HG03439 (cell line): ENCODE measurements around the gene SLC5A11.

Experiments
- ATAC-seq: cut with Tn5 transposase; IDR thresholded peaks from one replicate; pipeline ENCODE4 v1.9.1; 2021; ENCODE audit warnings: mild to moderate bottlenecking, moderate library complexity; ENCODE audit not compliant: unreplicated experiment

Gene SLC5A11

DNA sequence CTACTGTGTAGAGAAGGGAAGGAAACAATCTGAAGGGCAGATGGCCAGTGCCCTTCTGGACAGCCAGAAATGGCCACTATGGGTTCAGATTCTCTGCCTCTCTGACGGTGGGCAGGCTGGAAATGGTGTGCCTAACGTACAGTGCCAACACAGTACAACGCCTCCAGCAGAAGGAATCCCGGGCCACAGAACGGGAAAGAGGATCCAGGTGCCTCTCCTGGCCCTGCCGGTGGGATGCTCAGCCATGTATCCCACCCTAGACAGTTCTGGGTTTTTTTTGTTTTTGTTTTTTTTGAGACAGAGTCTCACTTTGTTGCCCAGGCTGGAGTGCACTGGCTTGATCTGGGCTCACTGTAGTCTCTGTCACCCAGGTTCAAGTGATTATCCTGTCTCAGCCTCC lies 71.5 kb downstream of the SLC5A11 start:
- ATAC-seq: no peak

DNA sequence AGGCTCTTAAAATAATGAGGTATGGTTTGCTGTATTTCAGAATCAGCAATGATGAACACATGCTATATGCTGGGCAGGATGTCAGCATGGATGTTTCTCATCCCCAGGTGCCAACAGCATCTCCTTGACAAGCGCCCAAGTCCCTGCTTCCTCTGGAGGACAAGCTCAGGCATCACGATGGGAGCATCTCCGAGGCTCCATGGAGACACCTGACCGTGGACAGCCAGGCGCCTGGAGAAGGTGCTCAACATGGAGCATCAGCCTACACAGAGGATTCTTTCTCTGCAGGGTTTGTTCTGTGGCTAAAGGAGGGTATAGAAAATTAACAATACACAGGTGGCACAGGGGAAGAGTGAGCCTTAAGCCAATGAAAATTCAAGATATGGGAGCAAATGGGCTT lies 72.1 kb downstream of the SLC5A11 start:
- no peak for ATAC-seq

DNA sequence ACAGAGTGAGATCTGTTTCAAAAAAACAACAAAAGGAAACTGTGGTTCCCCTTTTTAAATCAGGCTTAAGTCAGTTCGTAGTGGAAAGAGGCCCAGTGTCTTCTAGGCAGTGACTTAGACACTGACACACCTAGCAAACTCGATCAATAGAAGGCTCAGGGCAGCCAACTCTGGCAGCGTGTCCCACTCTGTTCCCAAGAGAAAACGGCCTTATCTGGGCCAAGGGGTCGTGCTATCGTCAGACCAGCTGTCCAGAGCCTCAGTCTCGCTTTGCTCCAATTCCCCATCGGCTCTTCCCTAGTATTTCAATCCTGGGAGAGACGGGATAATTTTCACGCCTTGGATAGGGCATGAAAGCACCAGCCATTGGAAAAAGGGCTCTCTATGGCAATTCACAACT lies 72.9 kb downstream of the SLC5A11 start:
- no peak for ATAC-seq

DNA sequence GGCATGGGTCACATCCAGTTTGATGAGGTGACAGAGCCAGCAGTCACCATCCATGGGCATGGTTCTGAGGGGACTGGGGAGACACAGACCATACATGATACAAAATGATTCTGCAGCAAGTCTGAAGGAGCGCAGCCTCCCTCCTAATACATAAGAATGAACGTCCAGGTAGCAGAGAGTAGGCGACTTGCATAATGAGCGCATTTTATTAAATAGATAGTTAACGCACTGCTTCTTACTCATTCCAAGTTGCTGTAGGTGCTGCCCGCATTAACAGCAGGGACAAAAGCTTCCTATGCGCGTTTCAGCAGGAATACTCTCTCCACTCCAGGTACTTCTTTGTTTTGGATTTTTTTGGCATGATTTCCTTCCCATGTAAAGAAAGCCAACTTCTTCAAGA lies 73.8 kb downstream of the SLC5A11 start:
- no peak for ATAC-seq

DNA sequence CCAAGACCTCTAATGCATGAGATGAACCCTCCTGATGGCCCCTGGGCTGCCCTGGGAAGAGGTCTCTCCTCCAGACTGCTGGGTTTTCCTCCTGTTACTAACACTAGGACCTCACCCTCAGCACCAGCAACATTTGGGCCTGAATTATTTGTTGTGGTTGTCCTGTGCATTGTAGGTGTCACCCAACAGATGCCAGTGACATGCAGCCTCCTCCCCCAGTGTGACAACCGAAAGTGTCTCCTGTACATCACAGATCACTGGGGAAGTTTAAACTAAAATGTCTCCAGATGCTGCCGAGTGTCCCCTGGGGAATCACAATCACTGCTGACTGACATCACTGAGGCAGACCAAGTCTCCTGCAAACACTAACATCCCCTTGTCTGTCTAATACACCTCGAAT lies 74.8 kb downstream of the SLC5A11 start:
- ATAC-seq: no peak

DNA sequence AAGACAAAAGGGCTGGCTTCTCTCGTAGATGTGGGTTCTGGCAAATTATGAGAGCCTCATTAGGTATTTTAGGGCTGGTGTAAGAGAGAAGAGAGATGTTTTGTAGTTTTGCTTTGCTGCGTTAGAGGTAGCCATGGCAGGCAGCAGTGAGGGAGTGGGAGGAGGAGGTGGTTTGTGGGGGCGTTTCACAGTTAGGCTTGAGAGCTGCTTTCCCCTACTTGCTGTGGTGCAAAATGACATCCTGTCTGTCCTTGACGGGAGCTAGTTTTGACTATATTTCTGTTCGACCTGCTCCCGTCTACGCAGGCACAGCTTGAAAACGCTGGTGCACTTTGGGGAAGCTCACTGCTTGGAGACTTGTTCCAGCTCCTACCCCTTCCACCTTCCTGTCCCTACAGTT lies 75.5 kb downstream of the SLC5A11 start:
- ATAC-seq: no peak

DNA sequence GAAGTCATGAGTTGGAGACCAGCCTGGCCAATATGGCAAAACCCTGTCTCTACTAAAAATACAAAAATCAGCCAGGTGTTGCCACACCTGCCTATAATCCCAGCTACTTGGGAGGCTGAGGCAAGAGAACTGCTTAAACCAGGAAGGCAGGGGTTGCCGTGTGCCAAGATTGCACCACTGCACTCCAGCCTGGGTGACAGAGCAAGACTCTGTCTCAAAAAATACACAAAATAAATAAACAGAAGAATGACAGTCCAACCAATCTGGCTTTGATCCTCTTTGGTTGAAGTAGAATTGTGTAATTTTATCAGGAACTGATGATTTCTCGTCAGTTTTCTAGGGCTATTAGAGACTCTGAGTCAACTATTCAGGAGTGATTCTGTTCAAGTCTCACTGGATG lies 79.4 kb downstream of the SLC5A11 start:
- no peak for ATAC-seq

DNA sequence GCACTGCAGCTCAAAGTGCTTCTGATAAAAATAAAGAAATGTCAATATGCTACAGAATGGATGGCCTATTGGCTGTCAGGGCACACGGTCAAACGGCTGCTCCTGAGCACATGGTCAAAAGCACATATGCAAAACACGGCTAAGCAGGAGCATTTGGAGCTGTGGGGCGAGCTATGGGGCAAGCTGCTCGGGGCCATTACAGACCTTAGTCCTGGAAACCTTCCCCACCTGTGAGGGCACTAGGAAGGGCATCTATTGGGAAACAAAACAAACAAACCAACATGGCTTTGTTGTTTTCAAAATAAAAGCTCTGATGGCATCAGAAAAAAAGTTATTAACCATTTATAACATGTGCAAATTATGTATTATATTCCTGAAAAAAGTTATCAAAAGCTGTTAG lies 83.6 kb downstream of the SLC5A11 start:
- no peak for ATAC-seq

DNA sequence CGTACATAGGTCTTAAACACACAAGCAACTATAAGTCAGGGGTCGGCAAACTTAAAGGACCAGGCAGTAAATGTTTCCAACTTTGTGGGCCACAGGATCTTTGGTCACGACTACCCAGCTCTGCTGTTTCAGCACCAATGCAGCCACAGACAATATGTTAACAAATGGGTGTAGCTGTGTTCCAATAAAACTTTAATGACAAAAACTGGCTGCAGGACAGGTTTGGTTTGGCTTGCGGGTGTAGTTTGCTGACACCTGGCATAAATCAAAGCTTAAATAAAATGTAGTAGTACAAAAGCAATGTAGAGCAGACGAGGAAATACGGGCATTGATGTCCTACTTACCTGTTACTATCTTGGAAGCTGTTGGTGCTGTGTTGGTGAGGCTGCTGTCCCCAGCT lies 84.7 kb downstream of the SLC5A11 start:
- ATAC-seq: no peak

DNA sequence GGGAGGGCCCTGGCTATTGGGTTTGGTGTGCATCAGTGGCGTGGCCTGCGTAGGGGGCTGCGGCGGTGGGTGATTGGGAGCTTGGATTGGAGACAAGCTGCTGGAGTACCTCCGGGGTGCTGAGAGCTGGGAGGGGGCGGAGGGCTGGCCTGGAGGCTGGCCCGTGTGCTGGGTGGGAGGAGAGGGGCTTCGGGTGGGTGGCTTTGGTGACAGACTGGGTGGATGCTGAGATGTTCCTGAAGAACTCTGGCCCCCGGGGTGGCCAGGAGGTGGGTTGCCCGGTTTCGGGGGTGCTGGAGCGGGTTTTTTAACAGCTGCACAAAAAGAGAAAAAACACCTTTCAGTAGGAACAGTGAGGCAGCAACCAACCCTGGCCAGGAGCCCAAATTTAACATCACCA lies 85.3 kb downstream of the SLC5A11 start:
- ATAC-seq: no peak

DNA sequence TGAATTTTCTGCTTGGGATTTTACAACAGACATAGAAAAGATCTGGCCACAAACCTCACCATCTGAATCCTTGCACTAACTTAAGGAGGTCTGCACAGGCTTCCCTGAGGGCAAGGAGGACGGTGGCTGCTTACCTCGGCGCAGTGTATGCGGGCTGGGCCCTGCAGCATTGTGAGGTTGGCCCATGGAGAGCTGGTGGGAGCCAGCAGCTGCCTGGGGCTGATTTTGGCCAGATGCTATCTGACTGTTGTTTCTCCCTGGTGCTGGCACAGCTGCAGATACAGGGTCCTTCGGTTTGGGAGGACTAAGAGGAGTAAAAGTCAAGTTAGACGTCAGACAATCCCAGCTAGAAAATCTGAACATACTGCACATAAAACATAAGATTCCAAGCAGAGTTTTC lies 89.6 kb downstream of the SLC5A11 start:
- no peak for ATAC-seq

DNA sequence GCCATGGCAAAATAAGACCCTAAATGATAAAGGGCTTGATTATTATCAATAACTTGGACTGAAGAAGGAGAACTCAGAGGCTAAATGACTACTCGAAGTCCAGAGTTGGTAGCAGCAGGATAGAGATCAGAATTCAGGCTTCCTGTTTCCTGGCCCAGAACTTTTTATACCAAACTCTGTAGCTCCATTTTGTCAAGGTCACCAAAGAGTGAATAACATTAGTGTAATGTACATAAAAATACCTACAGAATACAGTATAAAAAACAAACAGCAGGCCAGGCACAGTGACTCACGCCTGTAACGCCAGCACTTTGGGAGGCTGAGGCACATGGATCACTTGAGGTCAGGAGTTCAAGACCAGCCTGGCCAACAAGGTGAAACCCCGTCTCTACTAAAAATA lies 90.4 kb downstream of the SLC5A11 start:
- ATAC-seq: no peak

DNA sequence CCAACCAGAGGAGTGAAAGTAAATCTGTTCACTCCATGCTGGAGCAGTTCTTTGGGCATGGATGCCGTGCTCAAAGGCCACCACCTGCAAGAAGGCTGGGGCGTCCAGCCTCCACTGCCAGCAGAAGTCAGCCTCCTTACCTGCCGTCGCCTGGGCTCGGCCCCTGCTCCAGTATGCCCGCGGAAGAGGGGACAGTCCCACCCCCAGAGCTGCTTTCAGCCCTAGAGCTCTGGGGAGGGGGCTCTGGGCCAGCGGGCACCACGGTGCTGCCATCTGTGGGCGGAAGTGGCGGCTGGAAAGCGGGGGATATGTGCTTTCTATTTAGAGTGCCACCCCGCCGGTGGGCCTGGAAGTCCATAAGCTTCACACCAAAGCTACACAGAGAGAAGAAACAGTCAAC lies 93.5 kb downstream of the SLC5A11 start:
- ATAC-seq: no peak

DNA sequence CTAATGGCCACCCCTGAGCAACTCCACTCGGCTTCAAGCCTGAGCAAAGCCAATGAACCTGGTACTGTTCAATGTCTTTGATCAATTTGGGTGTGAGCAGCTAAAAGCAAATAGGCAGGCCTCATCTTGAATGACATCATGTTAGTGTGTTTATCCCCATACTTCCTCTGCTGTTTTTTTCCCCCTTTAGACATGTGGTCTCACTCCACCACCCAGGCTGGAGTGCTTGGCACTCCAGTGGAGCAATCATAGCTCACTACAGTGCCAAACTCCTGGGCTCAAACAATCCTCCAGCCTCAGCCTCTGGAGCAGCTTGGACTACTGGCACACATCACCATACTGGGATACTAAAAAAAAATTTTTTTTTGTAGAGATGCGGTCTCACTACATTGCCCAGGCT lies 94.0 kb downstream of the SLC5A11 start:
- no peak for ATAC-seq

DNA sequence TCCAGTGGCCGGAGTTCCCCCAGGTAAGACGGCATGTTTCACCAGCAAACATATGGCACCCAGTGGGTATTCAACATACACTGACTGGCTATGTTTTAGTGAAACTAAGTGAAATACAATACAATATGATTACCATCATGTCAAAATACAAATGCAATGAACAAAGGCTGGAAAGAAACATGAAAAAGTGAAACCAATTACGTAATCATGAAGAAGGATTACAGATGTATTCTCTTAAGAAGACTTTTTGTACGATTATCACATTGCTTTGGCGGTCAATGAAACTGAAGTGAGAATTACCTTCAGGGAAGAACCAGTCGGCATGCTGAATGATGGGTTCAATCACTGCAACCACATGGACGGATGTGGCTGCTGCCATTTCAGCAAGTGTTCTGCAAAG lies 97.7 kb downstream of the SLC5A11 start:
- no peak for ATAC-seq

DNA sequence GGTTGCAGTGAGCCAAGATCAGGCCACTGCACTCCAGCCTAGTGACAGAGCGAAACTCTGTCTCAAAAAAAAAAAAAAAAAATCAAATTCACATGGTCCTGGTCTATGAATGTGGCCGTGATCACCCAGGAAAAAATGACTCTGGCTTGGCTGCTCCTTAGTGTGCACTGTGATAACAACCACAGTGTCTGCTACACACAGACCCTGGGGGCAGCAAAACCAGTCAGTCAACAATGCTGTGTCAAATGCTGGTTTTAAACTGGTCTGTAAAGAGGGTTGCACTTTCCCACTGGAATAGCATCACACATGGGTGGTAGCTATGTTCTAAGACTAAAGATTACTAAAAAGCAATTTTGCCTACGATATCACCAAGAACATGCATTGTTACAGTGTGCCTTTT lies 98.4 kb downstream of the SLC5A11 start:
- ATAC-seq: no peak

DNA sequence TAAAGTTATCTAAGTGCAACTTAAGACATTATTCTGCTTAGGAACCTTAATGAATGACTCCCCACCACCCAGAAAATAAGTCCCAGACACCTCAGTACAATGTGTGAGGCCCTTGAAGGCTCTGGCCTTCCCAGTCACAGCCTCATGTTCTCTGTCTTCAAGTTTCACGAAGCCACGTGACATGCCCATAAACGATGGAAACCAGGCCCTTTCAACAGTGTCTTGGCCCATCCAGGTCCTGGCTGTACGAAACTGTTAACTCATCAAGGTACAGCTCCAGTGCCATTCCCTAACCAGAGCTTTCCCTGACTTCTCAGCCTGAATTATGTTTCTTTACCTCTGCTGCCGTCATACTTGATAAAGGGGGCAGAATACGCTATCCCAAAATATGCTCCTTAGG lies 100.4 kb downstream of the SLC5A11 start:
- ATAC-seq: no peak

DNA sequence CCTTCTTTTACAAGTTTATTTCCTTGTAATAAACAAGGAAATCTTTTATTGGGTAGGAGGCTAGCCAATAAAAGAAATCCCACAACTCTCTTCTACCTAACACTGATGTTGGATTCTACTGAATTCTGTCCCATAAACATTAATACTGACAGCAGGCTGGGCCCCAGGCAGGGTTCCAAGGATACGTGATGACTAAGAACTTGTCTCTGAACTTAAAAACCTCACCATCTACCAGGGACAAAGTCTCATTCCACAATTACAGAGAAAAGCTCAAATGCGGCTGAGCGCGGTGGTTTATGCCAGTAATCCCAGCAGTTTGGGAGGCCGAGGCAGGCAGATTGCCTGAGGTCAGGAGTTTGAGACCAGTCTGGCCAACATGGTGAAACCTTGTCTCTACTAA lies 104.5 kb downstream of the SLC5A11 start:
- ATAC-seq: no peak

DNA sequence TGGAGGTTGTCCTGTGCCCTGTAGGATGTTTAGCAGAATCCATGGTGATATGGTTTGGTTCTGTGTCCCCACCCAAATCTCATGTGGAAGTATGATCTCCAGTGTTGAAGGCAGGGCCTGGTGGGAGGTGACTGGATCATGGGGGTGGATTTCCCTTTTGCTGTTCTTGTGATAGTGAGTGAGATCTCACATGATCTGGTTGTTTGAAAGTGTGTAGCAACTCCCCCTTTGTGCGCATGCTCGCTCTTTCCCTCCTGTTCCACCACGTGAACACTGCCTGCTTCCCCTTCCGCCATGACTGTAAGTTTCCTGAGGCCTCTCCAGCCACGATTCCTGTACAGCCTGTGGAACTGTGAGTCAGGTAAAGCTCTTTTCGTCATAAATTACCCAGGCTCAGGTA lies 107.5 kb downstream of the SLC5A11 start:
- no peak for ATAC-seq

DNA sequence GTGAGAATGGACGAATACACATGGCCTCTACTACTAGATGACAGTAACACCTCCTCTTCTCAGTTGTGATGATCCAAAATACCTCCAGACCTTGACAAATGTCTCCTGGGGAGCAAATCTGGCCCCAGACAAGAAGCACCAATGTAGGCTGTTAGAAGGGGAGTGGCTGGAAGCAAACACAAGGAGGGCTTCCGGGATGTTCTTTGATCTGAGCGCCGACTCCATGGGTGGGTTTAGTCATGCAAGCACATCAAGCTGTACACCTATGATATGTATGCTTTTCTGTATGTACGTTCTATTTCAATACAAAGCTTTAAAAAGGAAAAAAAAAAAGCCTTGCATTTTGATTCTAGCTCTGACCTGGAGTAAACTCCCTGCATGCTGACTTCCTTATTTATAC lies 108.0 kb downstream of the SLC5A11 start:
- no peak for ATAC-seq

DNA sequence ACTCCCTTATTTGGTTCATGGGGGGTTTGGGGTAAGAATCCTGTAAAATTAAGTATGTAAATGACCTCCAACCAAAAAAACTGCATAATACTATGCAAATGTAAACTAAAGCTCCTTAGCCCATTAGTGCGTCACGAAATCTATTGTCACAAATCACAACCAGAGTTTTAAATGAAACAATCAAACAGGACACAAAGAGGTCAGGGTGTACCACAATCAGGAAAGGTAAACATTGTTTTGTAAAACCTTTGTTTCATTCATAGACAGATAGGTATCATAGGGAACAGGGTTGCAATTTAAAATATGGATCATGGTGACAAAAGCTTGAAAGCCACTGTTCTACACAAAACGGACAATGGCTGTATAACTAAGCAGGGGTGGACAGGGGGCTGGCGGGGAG lies 108.4 kb downstream of the SLC5A11 start:
- ATAC-seq: no peak

DNA sequence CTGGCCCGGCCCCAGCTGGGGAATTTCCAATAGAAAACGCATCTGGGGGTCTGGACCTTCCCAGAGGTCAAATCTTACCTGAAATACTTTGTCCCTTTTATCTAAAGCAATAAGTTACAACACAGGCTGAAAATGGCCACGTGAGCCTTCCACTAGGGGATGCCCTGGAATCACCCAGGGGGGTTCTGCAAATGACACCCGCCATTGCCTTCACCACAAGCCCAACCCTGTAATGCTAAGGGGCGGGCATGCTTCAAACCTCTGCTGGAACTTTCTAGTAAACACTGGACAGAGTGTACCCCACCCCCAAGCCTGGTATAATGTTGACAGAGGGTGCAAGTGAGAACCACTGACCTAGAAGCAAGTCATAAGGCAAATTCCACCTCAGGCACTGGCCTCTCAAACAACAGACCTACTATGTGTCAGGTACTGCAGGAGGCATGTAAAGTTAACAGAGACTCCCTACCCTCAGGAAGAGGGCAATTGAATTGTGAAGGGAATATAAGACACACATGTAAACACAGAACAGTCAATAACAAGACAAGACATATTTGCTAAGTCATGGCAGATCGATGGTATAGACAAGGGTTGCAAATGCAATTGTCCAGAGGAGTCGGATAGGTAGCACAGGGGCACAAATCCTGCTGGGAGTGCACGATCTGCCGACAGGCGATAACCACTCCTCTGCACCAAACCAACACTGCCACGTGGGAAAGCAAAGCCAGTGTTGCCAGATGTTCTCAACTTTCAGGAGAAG lies 110.4 kb downstream of the SLC5A11 start:
- ATAC-seq: no peak

DNA sequence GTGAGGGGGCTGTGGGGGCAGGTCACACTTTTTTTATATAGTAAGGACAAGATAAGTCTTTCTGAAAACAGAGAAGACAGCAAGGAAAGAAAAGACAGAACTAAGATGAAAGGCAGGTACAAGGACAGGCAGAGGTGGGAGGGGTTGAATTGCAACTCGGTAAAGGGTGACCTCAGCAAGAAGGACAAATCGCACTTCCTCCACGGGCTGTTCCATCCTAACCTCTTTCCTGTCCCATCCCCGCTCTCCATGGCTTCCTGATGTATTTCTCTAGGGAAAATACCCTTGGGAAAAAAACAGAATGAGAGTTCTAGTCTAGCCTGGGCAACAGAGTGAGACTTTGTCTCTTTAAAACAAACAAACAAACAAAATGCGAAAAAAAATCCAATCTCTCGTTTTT lies 112.1 kb downstream of the SLC5A11 start:
- ATAC-seq: no peak
